ENCODE results near the gene NMRK2.

NMRK2 gene

DNA sequence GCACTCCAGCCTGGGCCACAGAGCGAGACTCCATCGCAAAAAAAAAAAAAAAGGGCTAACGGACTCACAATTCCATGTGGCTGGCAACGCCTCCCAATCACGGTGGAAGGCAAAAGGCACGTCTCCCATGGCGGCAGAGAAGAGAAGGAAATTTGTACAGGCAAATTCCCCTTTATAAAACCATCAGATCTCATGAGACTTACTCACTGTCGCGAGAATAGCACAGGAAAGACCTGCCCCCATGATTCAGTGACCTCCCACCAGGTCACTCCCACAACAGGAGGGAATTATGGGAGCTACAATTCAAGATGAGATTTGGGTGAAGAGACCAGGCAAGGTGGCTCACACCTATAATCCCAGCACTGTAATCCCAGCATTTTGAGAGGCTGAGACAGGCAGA is 18.7 kb upstream of the NMRK2 start:
- TF ChIP-seq, protein P1, sequence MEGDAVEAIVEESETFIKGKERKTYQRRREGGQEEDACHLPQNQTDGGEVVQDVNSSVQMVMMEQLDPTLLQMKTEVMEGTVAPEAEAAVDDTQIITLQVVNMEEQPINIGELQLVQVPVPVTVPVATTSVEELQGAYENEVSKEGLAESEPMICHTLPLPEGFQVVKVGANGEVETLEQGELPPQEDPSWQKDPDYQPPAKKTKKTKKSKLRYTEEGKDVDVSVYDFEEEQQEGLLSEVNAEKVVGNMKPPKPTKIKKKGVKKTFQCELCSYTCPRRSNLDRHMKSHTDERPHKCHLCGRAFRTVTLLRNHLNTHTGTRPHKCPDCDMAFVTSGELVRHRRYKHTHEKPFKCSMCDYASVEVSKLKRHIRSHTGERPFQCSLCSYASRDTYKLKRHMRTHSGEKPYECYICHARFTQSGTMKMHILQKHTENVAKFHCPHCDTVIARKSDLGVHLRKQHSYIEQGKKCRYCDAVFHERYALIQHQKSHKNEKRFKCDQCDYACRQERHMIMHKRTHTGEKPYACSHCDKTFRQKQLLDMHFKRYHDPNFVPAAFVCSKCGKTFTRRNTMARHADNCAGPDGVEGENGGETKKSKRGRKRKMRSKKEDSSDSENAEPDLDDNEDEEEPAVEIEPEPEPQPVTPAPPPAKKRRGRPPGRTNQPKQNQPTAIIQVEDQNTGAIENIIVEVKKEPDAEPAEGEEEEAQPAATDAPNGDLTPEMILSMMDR (IDR thresholded peaks at IDR 0.05; ENCODE audit: borderline replicate concordance, insufficient read depth, low read depth, low read length), result no peak
- H3K4me3 ChIP-seq (ENCODE audit: low read depth, low read length), result no peak overlapping the region

DNA sequence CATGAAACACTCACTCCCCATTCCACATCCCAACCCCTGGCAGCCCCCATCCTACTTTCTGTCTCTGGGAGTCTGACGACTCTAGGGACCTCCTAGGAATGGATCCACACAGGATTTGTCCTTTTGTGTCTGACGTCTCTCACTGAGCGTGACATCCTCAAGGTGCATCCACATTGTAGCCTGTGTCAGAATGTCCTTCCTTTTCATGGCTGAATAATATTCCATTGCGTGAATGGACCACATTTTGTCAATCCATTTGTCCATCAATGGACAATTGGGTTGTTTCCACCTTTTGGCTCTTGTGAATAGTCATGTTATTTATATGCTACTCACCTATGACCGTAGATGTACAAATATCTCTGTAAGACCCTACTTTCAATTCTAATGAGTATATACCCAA is 16.8 kb upstream of the NMRK2 start:
- TF ChIP-seq, protein P1 (IDR thresholded peaks at IDR 0.05; ENCODE audit: borderline replicate concordance, insufficient read depth, low read depth, low read length), result no peak
- H3K4me3 ChIP-seq (ENCODE audit: low read depth, low read length), result no peak overlapping the region

DNA sequence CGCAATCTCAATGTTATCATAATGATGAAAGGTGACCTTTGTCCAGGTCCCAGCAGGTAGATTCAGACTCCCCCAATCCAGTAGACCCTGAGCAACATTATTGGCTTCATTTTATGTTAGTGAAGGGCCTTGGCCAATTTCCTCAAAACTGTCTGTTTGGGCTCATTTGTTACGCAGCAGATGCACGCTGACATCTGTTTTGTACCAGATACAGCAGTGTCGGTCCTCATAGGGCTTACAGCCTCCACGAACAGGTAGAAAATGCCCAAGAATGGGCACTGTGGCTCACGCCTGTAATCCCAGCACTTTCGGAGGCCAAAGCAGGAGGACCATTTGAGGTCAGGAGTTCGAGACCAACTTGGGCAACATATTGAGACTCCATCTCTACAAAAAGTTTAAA is 13.1 kb upstream of the NMRK2 start:
- no peak overlapping the region for H3K4me3 ChIP-seq (ENCODE audit: low read depth, low read length)
- TF ChIP-seq, protein P1 (IDR thresholded peaks at IDR 0.05; ENCODE audit: borderline replicate concordance, insufficient read depth, low read depth, low read length), result no peak

DNA sequence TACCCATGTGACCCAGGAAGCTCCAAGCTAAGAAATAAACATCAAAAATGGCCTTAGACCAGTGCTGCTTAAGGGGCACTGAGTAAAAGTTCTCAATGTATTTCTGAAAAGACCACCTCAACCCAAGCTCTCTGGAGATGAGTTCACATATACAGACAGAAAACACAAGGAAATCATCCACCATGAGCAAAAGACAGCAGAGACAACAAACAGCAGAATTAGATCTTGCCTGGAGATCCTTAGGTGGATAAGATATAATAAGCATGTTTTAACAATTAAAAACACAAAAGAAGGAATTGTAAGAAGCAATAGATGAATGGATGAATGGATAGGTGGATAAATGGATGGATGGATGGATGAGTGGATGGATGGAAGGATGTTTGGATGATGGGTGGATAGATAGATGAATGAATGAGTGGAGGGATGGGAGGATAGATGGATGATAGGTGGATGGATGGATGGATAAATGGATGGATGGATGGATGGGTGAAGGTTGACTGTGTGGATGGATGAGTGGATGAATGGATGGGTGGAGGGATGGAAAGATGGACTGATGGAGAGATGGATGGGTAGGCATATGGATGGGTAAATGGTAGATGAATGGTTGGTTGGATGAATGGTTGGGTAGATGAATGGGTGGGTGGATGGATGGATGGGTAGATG is 9.6 kb upstream of the NMRK2 start:
- no peak overlapping the region for H3K4me3 ChIP-seq (ENCODE audit: low read depth, low read length)
- TF ChIP-seq, protein P1 (IDR thresholded peaks at IDR 0.05; ENCODE audit: borderline replicate concordance, insufficient read depth, low read depth, low read length), result no peak

DNA sequence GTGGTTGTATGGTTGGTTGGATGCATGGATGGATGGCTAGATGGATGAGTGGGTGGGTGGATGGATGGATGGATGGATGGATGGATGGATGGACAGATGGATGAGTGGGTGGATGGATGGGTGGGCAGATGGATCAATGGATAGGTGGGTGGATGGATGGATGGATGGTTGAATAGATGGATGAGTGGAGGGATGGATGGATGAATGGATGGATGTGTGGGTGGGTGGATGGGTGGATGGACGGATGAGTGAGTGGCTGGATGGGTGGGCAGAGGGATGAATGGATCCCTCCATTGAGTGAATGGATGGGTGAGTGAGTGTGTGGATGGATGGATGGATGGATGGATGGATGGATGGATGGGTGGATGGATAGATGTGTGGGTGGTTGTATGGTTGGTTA is 9.0 kb upstream of the NMRK2 start:
- TF ChIP-seq, protein P1 (IDR thresholded peaks at IDR 0.05; ENCODE audit: borderline replicate concordance, insufficient read depth, low read depth, low read length), result no peak

DNA sequence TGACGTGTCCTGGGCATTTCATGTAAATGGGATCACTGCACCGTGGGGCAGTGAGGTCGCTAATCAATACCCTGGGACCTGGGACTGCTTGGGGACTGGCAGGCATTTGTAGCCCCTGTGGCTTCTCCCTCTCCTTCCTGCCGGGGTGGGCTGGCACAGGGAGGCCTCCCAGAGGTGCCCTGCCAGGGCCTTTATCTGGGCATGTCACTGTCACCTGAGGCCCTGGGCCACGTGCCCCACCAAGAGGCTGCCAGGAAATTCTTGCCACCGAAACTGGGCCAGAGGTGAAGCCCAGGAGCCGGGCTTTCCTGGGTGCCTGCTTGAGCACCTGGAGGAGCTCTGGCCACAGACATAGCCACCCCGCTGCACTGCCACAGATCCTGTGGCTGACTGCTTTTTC is 1.8 kb upstream of the NMRK2 start:
- H3K4me3 ChIP-seq (ENCODE audit: low read depth, low read length), result no peak overlapping the region
- TF ChIP-seq, protein P1 (IDR thresholded peaks at IDR 0.05; ENCODE audit: borderline replicate concordance, insufficient read depth, low read depth, low read length), result no peak

More for the DNA sequence above, 9.0 kb upstream of the NMRK2 start:
- H3K4me3 ChIP-seq (ENCODE audit: low read depth, low read length), result no peak overlapping the region

Data from GM12875 (cell line).